GM13977 (cell line): ENCODE data around the gene KRT5.
"Not testable (repeated sequence)": the region's sequence is repeated elsewhere in the genome, so short reads cannot be mapped to it uniquely, and the experiment has no call there.

ENCODE experiments used
- DNase-seq: peaks from one replicate; pipeline ENCODE4 v3.0.0; 2012; ENCODE audit warnings: low spot score
- CTCF ChIP-seq: IDR thresholded peaks from 2 replicates; pipeline ENCODE4 v1.5.1; 2012; ENCODE audit warnings: mild to moderate bottlenecking, control low read depth; ENCODE audit not compliant: insufficient read depth; ENCODE audit errors: extremely low read depth, missing control alignments
- in situ Hi-C: fragments of 300-500 bp; cut with MboI; formaldehyde crosslinking; loops from one replicate; pipeline ENCODE4 v1.12.0; 2022; ENCODE audit warnings: low sequenced_read_pairs, low pct_unique_long_range_greater_than_20kb, mixed read lengths, inconsistent platforms; ENCODE audit not compliant: unreplicated experiment

The KRT5 gene

GRCh38 chr12:52497975-52498374 lies 22.2 kb downstream of the KRT5 start:
- in situ Hi-C loops, result no loop called here
- TF ChIP-seq CTCF, result no peak
- DNase-seq, result no peak

- DNase-seq, result no peak
These were observed 23.6 kb downstream of the KRT5 start for GRCh38 chr12:52496590-52497071.

GRCh38 chr12:52496054-52496453 lies 24.1 kb downstream of the KRT5 start:
- TF ChIP-seq CTCF, result no peak
- no peak for DNase-seq
- in situ Hi-C loops, result no loop called here

More at GRCh38 chr12:52496590-52497071, 23.6 kb downstream of the KRT5 start:
- TF ChIP-seq CTCF, result no peak
- in situ Hi-C loops, result no loop called here

GRCh38 chr12:52495389-52495788 lies 24.8 kb downstream of the KRT5 start:
- no peak for DNase-seq
- in situ Hi-C loops, result no loop called here
- TF ChIP-seq CTCF, result no peak

GRCh38 chr12:52494518-52494917 lies 25.7 kb downstream of the KRT5 start:
- no peak for DNase-seq
- in situ Hi-C loops, result no loop called here
- TF ChIP-seq CTCF, result no peak

GRCh38 chr12:52494100-52494499 lies 26.1 kb downstream of the KRT5 start:
- TF ChIP-seq CTCF, result no peak
- in situ Hi-C loops, result no loop called here
- no peak for DNase-seq

- in situ Hi-C loops, result no loop called here
- DNase-seq, result no peak
- no peak for TF ChIP-seq CTCF
These were observed 27.0 kb downstream of the KRT5 start, which contains the start of gene KRT6A for GRCh38 chr12:52493172-52493571. KRT6A (minus strand) TSS chr12:52493257; CDS start chr12:52493188, 69 bp downstream.

- DNase-seq, in situ Hi-C loops: not testable (repeated sequence)
These were observed 27.8 kb downstream of the KRT5 start for GRCh38 chr12:52492405-52492804.

- DNase-seq, in situ Hi-C loops: not testable (repeated sequence)
These were observed 28.7 kb downstream of the KRT5 start for GRCh38 chr12:52491495-52491894.
